Dedifferentiated amniotic fluid mesenchymal stem cell (primary cell): ENCODE data around the gene C15orf39.
"Not testable (repeated sequence)": the region's sequence is repeated elsewhere in the genome, so short reads cannot be mapped to it uniquely, and the experiment has no call there.

Experiments
- DNase-seq: peaks from one replicate; pipeline ENCODE4 v3.0.0-alpha.2; 2016; ENCODE audit errors: extremely low spot score

C15orf39 gene

DNA sequence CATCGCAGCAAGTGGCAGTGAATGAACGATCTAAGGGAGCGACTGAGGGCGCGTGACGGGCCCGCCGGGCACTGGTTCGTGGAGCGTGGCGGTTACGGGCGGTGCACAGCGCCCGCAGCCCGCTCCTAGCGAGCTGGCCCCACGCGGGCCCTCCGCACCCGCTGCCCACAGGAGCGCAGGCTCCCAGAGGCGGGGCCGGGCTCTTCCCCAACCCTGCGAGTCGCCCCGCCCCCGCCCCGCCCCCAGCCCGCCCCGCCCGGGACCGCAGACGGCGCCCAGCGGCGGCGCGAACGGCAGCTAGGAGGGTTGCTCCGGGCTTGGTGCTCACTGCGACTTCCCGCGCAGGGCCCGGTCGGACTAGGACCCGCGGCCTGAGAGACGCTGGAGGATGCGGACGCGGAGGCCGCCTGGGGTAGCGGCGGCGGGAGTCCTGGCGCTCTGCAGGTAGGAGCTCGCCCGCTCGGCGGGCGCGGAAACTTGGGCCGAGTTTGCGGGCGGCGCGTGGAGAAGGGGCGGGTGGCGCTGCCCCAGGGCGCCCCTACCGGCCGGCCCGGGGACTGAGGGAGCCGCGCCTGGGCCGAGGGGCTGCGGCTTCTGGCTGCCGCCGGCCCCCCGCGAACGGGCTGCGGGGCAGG lies at the start of gene C15orf39:
Gene C15orf39 (plus strand): TSS at position 267 of the 635 bp plus-strand sequence. CDS start 4,167 bp downstream, outside the sequence.
- DNase-seq: peak; percentile 49

GRCh38 chr15:75152382-75153079 lies 49.2 kb upstream of the C15orf39 start:
- DNase-seq: no peak

DNA sequence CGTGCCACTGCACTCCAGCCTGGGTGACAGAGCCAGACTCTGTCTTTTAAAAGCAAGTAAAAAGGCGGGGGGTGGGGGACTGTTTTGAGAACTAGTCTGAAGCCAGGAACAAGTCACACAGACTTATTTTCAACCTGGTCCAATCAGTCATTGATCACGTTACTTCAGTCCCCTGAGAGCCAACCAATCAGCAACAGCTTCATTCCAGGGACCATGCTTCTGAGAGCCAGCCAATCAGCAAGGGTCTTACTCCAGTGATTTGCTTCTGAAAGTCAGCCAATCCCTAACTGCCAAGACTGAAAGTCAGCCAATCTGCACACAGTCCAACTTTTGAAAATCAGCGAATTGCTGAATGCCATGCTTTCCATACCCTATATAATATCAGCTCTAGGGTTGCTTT lies 48.6 kb upstream of the C15orf39 start:
- DNase-seq: no peak

DNA sequence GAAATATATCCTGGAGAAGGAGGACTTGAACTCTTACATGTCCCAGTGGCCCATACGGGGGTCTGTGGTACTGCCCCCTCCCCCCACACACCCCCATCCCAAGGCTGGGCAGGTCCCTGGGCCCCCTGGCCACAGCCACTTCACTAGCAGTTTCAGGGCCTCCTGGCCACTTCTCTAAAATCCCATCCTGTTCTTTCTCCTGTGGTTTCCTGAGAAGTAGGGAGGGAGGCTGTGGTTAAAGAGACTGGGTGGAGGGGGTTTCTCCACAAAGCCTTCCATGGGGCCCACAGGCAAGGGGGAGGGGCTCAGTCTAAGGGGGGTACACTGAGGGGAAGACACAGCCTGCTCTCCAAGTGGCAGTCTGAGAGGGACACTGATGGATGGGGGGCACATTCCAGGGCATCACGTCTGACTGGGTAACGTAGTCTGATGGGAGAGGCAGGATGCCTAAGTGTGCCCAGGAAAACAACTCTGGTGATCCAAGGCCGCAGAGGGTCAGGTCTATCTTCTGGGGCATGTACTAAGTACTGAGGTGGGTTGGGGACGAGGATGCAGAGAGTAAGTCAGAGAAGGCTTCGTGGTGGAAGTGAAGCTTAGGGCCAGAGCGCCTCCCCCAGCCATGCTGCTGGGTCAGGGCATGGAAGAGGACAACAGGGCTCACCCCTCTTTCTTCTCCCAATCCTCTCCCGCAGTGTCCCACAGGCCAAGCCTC lies 48.0 kb upstream of the C15orf39 start:
- DNase-seq: no peak

GRCh38 chr15:75154461-75155062 lies 47.1 kb upstream of the C15orf39 start:
- no peak for DNase-seq

DNA sequence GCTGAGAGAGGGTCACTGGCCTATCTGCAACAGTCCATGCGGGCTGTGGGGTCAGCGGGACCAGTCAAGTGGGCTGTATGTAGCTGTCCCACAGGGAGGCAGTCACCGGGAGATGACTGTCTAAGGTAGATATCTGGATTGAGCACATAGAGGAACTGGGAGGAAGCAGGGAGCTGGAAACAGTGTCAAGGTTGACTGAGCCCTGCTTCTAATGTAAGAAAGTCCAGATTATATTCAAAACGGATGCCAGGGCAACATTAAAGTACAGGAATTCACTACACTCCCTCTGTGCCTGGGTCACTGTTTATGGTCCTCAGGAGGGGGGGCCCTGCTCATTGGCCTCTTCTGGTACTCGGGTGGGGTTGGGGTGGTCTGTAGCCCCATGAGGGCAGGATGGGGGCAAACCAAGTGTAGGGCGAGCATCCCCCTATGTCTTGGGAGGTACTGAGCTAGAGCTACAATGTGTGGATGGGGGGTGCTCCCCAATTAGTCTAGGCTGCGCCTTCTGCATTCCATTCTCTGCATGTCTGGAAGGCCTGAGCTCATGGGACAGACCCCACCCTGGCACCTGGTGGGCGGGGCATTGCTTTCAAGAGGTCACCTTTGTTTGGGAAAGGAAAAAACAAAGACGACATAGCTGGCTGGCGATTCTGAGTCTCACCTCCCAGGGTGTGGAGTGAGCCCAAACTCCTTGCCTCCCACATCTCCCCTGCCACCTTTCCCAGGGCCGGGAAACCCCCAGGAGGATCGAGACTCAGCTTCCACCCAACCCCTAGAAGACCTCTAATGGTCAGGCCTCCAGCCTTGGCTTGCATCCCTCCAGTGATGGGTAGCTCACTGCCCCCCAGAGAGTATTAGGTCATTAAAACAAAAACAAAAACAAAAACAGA lies 45.1 kb upstream of the C15orf39 start:
- DNase-seq: no peak

- no peak for DNase-seq
Measured at GRCh38 chr15:75158402-75158801, 43.3 kb upstream of the C15orf39 start.

DNA sequence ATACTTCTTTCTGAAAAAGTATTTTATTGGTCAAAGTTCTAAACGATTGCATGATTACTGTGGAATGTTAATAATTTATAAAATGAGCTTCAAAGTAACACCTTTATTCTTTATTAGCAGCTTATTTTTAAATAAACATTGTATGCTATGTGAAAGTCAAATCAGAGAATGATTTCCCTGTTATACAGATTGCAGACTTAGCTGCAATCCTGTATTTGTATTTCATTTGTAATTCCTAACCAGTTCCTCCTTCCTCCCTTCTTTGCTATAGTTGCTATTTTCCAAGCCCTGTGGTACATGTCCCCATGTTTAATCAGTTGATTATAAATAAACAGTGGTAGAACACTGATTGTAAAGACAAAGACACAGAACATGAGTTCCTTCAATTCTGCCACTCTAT lies 42.4 kb upstream of the C15orf39 start:
- DNase-seq: no peak

DNA sequence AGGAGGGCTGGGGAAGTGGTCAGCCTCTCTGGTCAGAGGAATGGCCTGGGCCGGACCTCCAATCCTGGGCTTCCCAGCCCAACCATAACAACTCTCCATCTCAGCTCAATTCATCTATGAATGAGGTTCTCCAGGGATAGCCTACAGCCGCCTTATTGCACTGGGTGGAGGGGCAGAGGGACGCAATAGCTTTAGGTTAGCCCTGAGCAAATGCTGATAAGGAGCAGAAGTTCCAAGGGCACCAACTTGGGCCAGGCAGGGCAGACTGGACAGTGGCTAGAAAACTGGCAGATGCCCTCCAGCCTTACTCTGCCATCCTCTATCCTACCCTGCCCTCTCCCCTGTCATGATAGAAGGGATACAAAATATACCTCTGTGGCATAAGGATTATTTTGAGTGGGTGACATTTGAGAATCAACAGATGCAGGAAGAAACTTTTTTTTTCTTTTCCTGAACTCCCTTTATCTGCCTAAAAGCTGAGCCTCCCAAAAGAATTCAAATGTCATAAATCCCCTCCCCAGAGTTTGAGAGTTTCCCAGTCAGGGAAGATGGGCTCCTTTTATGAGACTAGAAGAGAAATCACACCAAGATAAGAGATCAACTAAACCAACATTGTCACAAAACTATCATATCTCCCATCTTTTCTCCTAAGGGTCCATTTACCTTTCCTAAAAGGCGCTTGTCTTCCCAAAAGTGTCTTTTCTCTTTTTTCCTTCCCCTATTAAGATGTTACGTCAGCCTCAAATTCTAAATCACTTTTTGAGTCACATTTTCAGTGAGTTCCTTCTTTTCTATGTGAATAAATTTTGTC lies 40.4 kb upstream of the C15orf39 start:
- DNase-seq: no peak

DNA sequence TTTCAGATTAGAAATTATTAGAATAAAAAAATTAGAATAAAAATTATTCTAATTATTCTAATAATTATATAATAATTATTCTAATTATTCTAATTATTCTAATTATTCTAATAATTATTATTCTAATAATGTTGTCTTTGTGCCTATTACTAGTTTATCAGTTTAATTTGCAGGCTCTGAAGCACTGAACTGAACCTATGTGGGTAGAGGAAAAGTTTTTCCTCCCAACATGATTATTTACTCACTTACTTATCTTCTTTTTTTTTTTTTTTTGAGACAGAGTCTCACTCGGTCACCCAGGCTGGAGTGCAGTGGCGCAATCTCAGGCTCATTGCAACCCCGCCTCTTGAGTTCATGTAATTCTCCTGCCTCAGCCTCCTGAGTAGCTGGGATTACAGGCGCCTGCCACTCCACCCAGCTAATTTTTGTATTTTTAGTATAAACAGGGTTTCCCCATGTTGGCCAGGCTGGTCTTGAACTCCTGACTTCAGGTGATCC lies 39.7 kb upstream of the C15orf39 start:
- no peak for DNase-seq

- no peak for DNase-seq
Measured at GRCh38 chr15:75163150-75163564, 38.5 kb upstream of the C15orf39 start.

- DNase-seq: no peak
Measured at GRCh38 chr15:75164625-75165350, 36.9 kb upstream of the C15orf39 start.

GRCh38 chr15:75166489-75167063 lies 35.1 kb upstream of the C15orf39 start:
- not testable (repeated sequence) for DNase-seq

- peak; percentile 46 for DNase-seq
Measured at GRCh38 chr15:75167588-75168350, 33.9 kb upstream of the C15orf39 start.

DNA sequence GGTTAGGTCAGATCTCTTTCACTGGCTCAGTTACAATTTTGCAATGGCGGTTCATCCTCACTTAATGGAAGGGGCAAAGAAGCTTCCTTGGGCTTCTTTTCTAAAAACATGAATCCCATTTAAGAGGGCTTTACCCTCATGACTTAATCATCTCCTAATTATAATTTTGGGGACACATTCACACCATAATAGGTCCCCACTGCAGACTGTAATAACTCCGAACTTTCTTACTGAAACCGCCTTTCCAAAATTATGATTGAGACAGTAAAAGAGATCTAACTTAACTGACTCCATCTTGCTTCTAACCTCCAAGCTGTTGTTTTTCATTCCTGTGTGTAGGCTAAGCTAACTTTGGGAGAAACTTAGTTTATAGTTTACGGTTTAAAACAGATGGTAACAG lies 33.3 kb upstream of the C15orf39 start:
- DNase-seq: no peak

DNA sequence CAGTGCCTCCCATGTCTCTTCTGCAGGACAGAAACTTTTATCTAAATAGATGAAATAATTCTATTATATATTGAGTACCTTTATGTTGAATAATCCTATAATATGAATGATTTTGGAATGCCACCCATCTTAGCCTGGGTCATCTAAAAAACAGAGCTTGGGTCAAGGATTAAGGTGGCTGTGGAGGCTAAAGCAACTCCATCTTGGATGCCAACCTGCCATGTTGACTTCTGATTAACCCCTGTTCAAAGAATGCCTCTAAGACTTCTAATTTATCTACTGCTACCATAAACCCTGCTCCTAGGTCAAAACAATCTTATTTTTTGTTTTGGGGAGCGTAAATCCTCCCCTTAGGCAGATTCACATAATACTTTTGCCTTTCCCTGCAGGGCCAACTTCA lies 31.5 kb upstream of the C15orf39 start:
- no peak for DNase-seq

DNA sequence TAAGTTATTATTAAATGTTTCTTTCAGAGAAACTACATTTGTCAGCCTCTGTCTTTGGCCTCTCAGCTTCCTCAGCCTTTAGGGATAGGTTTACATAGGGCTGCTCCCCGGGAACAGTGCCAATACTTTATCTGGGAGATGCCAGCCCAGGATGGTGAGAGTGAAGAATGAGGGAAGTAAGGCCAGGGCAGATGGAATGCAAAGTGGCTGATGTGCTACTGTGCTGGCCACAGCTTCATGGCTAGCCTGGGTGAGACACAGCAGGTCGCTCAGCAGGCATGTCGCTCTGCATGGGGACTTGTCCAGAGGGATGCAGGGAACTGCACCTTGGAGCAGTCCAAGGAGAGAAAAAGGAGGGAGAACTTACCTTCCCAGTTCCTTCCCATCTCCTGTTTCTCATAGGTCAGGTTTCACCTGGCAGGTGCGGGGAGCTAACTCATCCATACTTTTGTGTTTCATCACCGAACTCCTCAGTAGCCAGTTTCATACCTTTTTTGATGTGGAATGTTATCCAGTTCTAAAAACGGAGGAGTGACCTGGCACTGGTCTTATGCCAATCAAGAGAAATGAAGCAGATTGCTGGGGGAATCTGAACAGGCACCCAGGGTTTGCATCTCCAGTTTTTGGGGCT lies 30.9 kb upstream of the C15orf39 start:
- DNase-seq: no peak

DNA sequence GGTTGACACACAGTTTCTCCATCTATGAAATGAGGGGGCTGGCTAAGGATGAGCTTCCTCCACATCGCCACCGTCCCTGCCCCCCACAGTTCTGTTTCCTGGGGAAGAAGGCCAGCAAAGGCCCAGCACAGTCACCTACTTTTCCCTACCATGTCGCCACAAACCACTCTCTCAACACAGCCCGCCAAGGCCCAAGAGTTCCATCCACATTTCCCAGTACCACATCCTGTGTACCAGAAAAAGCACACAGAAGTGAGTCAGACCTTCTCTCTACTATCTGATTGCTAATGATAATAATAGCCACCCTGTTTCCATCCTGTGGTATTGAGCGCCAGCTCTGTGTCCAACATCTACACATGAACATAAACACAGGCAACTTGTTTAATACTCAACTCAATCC lies 30.3 kb upstream of the C15orf39 start:
- DNase-seq: no peak
